ENCODE measurements around the gene TSPAN2.

TSPAN2 gene

DNA sequence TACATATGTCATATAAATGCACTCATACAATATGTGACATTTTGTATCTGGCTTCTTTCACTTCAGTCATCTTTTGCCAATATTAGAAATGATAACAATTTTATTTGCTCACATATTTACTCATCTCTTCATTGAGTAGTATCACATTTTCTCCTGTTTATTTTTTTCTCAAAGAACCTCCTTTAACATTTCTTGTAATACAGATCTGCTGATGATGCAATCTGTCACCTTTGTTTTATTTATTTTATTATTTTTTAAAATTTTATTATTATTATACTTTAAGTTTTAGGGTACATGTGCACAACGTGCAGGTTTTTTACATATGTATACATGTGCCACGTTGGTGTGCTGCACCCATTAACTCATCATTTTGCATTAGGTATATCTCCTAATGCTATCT lies 75.5 kb downstream of the TSPAN2 start:
- TF ChIP-seq, protein P1, sequence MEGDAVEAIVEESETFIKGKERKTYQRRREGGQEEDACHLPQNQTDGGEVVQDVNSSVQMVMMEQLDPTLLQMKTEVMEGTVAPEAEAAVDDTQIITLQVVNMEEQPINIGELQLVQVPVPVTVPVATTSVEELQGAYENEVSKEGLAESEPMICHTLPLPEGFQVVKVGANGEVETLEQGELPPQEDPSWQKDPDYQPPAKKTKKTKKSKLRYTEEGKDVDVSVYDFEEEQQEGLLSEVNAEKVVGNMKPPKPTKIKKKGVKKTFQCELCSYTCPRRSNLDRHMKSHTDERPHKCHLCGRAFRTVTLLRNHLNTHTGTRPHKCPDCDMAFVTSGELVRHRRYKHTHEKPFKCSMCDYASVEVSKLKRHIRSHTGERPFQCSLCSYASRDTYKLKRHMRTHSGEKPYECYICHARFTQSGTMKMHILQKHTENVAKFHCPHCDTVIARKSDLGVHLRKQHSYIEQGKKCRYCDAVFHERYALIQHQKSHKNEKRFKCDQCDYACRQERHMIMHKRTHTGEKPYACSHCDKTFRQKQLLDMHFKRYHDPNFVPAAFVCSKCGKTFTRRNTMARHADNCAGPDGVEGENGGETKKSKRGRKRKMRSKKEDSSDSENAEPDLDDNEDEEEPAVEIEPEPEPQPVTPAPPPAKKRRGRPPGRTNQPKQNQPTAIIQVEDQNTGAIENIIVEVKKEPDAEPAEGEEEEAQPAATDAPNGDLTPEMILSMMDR (IDR thresholded peaks at IDR 0.05; ENCODE audit: extremely low read depth, missing control alignments): no peak
- DNase-seq (ENCODE audit: low spot score): no peak

DNA sequence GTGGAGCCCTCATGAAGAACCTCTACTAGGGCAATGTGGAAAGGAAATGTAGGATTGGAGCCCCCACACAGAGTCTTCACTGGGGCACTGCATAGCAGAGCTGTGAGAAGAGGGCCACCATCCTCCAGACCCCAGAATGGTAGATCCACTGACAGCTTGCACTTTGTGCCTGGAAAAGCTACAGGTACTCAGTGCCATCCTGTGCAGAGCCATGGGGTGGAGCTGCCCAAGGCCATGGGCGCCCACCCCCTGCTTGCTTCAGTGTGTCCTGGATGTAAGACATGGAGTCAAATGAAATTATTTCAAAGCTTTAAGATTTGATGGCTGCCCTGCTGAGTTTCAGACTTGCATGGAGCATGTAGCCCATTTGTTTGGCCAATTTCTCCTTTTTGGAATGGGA lies 76.9 kb downstream of the TSPAN2 start:
- TF ChIP-seq, protein P1 (IDR thresholded peaks at IDR 0.05; ENCODE audit: extremely low read depth, missing control alignments): no peak
- DNase-seq (ENCODE audit: low spot score): no peak

DNA sequence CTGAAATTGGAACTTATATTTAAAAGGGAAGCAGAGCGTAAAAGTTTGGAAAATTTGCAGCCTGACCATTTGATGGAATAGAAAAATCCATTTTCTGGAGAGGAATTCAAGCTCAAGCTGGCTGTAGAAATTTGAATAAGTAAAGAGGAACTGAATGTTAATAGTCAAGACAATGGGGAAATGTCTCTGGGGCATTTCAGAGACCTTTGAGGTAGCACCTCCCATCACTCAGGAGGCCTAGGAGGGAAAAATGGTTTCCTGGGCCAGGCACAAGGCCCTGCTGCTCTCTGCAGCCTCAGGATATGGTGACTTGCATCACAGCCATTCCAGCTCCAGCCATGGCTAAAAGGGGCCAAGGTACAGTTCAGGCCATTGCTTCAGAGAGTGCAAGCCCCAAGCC lies 77.3 kb downstream of the TSPAN2 start:
- DNase-seq (ENCODE audit: low spot score): no peak
- TF ChIP-seq, protein P1 (IDR thresholded peaks at IDR 0.05; ENCODE audit: extremely low read depth, missing control alignments): no peak

DNA sequence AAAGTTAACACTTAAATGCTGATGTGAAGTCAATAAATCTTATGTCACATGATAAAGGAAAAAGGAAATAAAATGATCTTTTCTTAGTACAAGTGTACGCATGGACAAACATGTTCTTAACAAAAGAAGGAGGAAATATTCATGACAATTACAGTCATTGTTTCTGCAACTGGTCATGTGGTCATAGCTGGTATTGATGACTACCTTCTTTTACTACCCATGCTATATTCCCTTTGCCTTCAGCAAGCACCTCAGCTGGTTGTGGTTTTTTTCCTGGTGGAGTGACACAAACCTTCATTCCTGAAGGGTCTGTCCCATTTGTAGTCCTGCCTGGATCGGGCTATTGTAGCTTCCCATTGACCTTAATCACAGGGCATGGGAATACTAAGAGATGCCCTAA lies 83.1 kb downstream of the TSPAN2 start:
- TF ChIP-seq, protein P1 (IDR thresholded peaks at IDR 0.05; ENCODE audit: extremely low read depth, missing control alignments): no peak
- DNase-seq (ENCODE audit: low spot score): no peak
